PC-3 (cell line): ENCODE data around the gene DLGAP1. TPM values are rescaled to one million over a fixed set of nuclear protein-coding genes. Genes with fewer than 3 reads are reported as not detected.

ENCODE experiments used
- ATAC-seq: fragments of 200-7000 bp; cut with Tn5 transposase; 2 replicates; pipeline ENCODE4 v1.9.1; 2020; ENCODE audit warnings: mild to moderate bottlenecking, moderate library complexity
- BruUV-seq: library from RNA; stranded (reverse); fragments of 400-500 nt; replicated peaks from 2 replicates; lab custom pipeline; 2021; lab: Mats Ljungman, UMichigan
- CTCF ChIA-PET: fragments of 300-600 bp; sonication (Branson Sonifier 250); formaldehyde crosslinking; loops from one replicate; lab custom pipeline; 2022; ENCODE audit warnings: antibody characterized with exemption; lab: Charles Lee
- POLR2A ChIA-PET: fragments of 300-600 bp; sonication (Branson Sonifier 250); formaldehyde crosslinking; loops from one replicate; lab custom pipeline; 2022; ENCODE audit warnings: antibody characterized with exemption; ENCODE audit not compliant: unreplicated experiment; lab: Charles Lee
- DNase-seq: peaks from one replicate; pipeline ENCODE4 v3.0.0-alpha.2; 2015
- H2AFZ ChIP-seq: fragments of 300-600 bp; sonication (generic); 2 replicates; pipeline ENCODE4 v1.6.0; 2016; ENCODE audit warnings: antibody characterized with exemption, low read length
- H3F3A ChIP-seq: fragments of 300-600 bp; sonication (generic); one replicate; pipeline ENCODE4 v1.6.0; 2017; ENCODE audit warnings: antibody characterized with exemption, low read length, control low read depth, mild to moderate bottlenecking; ENCODE audit not compliant: unreplicated experiment
- H3K27ac ChIP-seq: fragments of 300-600 bp; sonication (generic); 2 replicates; pipeline ENCODE4 v1.5.1; 2016; ENCODE audit warnings: mild to moderate bottlenecking, low read length
- H3K27me3 ChIP-seq: fragments of 300-600 bp; sonication (generic); 2 replicates; pipeline ENCODE4 v1.6.1; 2016; ENCODE audit warnings: low read length, mixed read lengths
- H3K36me3 ChIP-seq: fragments of 300-600 bp; sonication (generic); 2 replicates; pipeline ENCODE4 v1.6.1; 2016; ENCODE audit warnings: low read depth, mixed run types, low read length, mixed read lengths
- H3K4me1 ChIP-seq: fragments of 300-600 bp; sonication (generic); 2 replicates; pipeline ENCODE4 v1.5.1; 2016; ENCODE audit warnings: low read length; ENCODE audit not compliant: insufficient read depth
- H3K4me2 ChIP-seq: fragments of 300-600 bp; sonication (generic); 2 replicates; pipeline ENCODE4 v1.6.0; 2016; ENCODE audit warnings: low read length
- H3K4me3 ChIP-seq: fragments of 300-600 bp; sonication (generic); 2 replicates; pipeline ENCODE4 v1.5.1; 2016; ENCODE audit warnings: mild to moderate bottlenecking, low read length, mixed read lengths
- H3K79me2 ChIP-seq: fragments of 300-600 bp; sonication (generic); 2 replicates; pipeline ENCODE4 v1.6.1; 2017; ENCODE audit warnings: low read length, mixed read lengths
- H3K9ac ChIP-seq: fragments of 300-600 bp; sonication (generic); 2 replicates; pipeline ENCODE4 v1.6.0; 2016; ENCODE audit warnings: mild to moderate bottlenecking, low read length
- H3K9me2 ChIP-seq: fragments of 300-600 bp; sonication (generic); replicated peaks from 2 replicates; pipeline ENCODE4 v1.6.1; 2016; ENCODE audit warnings: mixed run types, low read length, mixed read lengths
- H3K9me3 ChIP-seq: fragments of 300-600 bp; sonication (generic); 2 replicates; pipeline ENCODE4 v1.6.1; 2016; ENCODE audit warnings: low read length, mixed read lengths
- H4K20me1 ChIP-seq: fragments of 300-600 bp; sonication (generic); 2 replicates; pipeline ENCODE4 v1.6.1; 2016; ENCODE audit warnings: low read length, mixed read lengths
- CTCF ChIP-seq: fragments of 300-600 bp; sonication (generic); conservative IDR thresholded peaks from 2 replicates; pipeline ENCODE4 v1.5.1; 2017; ENCODE audit warnings: antibody characterized with exemption, low read depth, mild to moderate bottlenecking, low read length
- EZH2 ChIP-seq: fragments of 300-600 bp; sonication (generic); IDR thresholded peaks from one replicate; pipeline ENCODE4 v1.6.1; 2017; ENCODE audit warnings: antibody characterized with exemption, mild to moderate bottlenecking, low read length; ENCODE audit not compliant: unreplicated experiment
- EZH2phosphoT487 ChIP-seq: fragments of 300-600 bp; sonication (generic); IDR thresholded peaks from 2 replicates; pipeline ENCODE4 v1.6.1; 2018; ENCODE audit warnings: mild to moderate bottlenecking, antibody characterized with exemption, low read length, borderline replicate concordance
- intact Hi-C: fragments of 100-400 bp; cut with micrococcal nuclease; formaldehyde crosslinking; loops from 2 replicates; pipeline ENCODE4 v1.9.0; 2023
- total RNA-seq: library from RNA; depleted of rRNA; stranded (reverse); fragments of >200 nt; gene quantifications from 2 replicates; pipeline ENCODE4 v1.2.3, GENCODE V29; 2014

Gene DLGAP1
- total RNA-seq, 1 experiment from 2014 or later, result not detected

- Histone ChIP-seq H3K9me2 (no peaks in the 10 kb centered on the region), H3K79me2 (no peaks in the 10 kb centered on the region), H3F3A (no peaks in the 10 kb centered on the region), H2AFZ (no peak overlapping the region), H3K4me1 (no peaks in the 10 kb centered on the region), H3K27me3 (no peaks in the 10 kb centered on the region), H4K20me1 (no peaks in the 10 kb centered on the region), H3K9me3 (no peaks in the 10 kb centered on the region), H3K36me3 (no peaks in the 10 kb centered on the region), H3K4me3 (no peak overlapping the region), H3K4me2 (no peak overlapping the region), H3K9ac (no peak overlapping the region), H3K27ac (no peak overlapping the region)
- ATAC-seq, result no peak
- CTCF ChIA-PET, result no interaction called here
- BruUV-seq, result no TSS peak
- DNase-seq, result no peak
- intact Hi-C loops, result no loop called here
- POLR2A ChIA-PET, result no interaction called here
- TF ChIP-seq EZH2phosphoT487, result no peak
- no peak for TF ChIP-seq CTCF
- TF ChIP-seq EZH2, result no peak
Observed at GRCh38 chr18:3525870-3526420, 929.2 kb downstream of the DLGAP1 start.

- H3K9ac ChIP-seq, result no peak overlapping the region
- no peak overlapping the region for H3K4me3 ChIP-seq
- H4K20me1 ChIP-seq, result no peaks in the 10 kb centered on the region
- no peak overlapping the region for H3K27ac ChIP-seq
- intact Hi-C loops, result no loop called here
- CTCF ChIA-PET, result no interaction called here
- TF ChIP-seq EZH2, result no peak
- no peak for TF ChIP-seq CTCF
- no peak for TF ChIP-seq EZH2phosphoT487
- no peaks in the 10 kb centered on the region for H3K9me2 ChIP-seq
- POLR2A ChIA-PET, result no interaction called here
- no peak overlapping the region for H3K4me2 ChIP-seq
- ATAC-seq (no peak), DNase-seq (no peak)
- H3K79me2 ChIP-seq, result no peaks in the 10 kb centered on the region
- no TSS peak for BruUV-seq
- no peaks in the 10 kb centered on the region for H3K27me3 ChIP-seq
- no peaks in the 10 kb centered on the region for H3K4me1 ChIP-seq
- no peaks in the 10 kb centered on the region for H3K36me3 ChIP-seq
- H2AFZ ChIP-seq, result no peak overlapping the region
- H3K9me3 ChIP-seq, result no peaks in the 10 kb centered on the region
- no peaks in the 10 kb centered on the region for H3F3A ChIP-seq
Observed at GRCh38 chr18:3524706-3525105, 930.4 kb downstream of the DLGAP1 start.

GRCh38 chr18:3520230-3521085 lies 934.6 kb downstream of the DLGAP1 start:
- intact Hi-C loops, result no loop called here
- no peaks in the 10 kb centered on the region for H3K9me2 ChIP-seq
- H3K27me3 ChIP-seq, result no peaks in the 10 kb centered on the region
- POLR2A ChIA-PET, result no interaction called here
- no peak for TF ChIP-seq EZH2
- no peak for TF ChIP-seq CTCF
- no peak for TF ChIP-seq EZH2phosphoT487
- H3K4me1 ChIP-seq, result no peaks in the 10 kb centered on the region
- no peaks in the 10 kb centered on the region for H3K36me3 ChIP-seq
- H3K4me2 ChIP-seq, result no peak overlapping the region
- H3K9ac ChIP-seq, result no peak overlapping the region
- H4K20me1 ChIP-seq, result no peaks in the 10 kb centered on the region
- H3K27ac ChIP-seq, result no peak overlapping the region
- no peak overlapping the region for H3K4me3 ChIP-seq
- CTCF ChIA-PET, result no interaction called here
- no peaks in the 10 kb centered on the region for H3K79me2 ChIP-seq
- H2AFZ ChIP-seq, result no peak overlapping the region
- no peaks in the 10 kb centered on the region for H3K9me3 ChIP-seq
- ATAC-seq (no peak), DNase-seq (no peak)
- no peaks in the 10 kb centered on the region for H3F3A ChIP-seq
- BruUV-seq, result no TSS peak
